Cardiac muscle cell (in vitro differentiated cells and primary cell): ENCODE results near the gene ANXA4. TPM values are rescaled to one million over a fixed set of nuclear protein-coding genes. Genes with fewer than 3 reads are reported as not detected.

ENCODE experiments used
- DNase-seq, 2 donors: peaks; one replicate each; pipeline versions ENCODE4 v3.0.0 to v3.0.0-alpha.2; 2010 to 2017; ENCODE audit warnings: low read depth in 1 of 2, low spot score in 1 of 2
- H3K27ac ChIP-seq: fragments of 200-600 bp; sonication (generic); 2 replicates; pipeline ENCODE4 v1.5.1; 2016
- H3K27me3 ChIP-seq: fragments of 200-600 bp; sonication (generic); 2 replicates; pipeline ENCODE4 v1.6.0; 2016; ENCODE audit warnings: control low read depth
- H3K36me3 ChIP-seq: fragments of 200-600 bp; sonication (generic); 2 replicates; pipeline ENCODE4 v1.5.1; 2016; ENCODE audit warnings: control low read depth
- H3K4me1 ChIP-seq: fragments of 200-600 bp; sonication (generic); 2 replicates; pipeline ENCODE4 v1.8.1; 2017; ENCODE audit warnings: low read depth, mild to moderate bottlenecking, mixed run types
- H3K4me3 ChIP-seq: fragments of 200-600 bp; sonication (generic); 2 replicates; pipeline ENCODE4 v1.5.1; 2016; ENCODE audit warnings: mild to moderate bottlenecking
- H3K9me3 ChIP-seq: fragments of 200-600 bp; sonication (generic); 2 replicates; pipeline ENCODE4 v1.5.1; 2017; ENCODE audit warnings: low read depth, mild to moderate bottlenecking, control low read depth
- CTCF ChIP-seq: IDR thresholded peaks from 2 replicates; pipeline ENCODE4 v1.5.1; 2012; ENCODE audit warnings: low read depth, mild to moderate bottlenecking, low read length
- polyA plus RNA-seq: library from polyadenylated mRNA; unstranded; fragments of >200 nt; fragmentation: Nextera tagmentation; extraction: Ambion mirVana; gene quantifications from 2 replicates; pipeline ENCODE4 v1.2.1, GENCODE V29; 2016
- total RNA-seq: library from RNA; depleted of rRNA; stranded (reverse); fragments of >200 nt; gene quantifications from 2 replicates; pipeline ENCODE4 v1.2.3, GENCODE V29; 2016

Gene ANXA4
- total and polyA plus RNA-seq, 2 experiments from 2014 or later = 18.0 to 27.2 TPM

- Histone ChIP-seq H3K9me3 (no peaks in the 10 kb centered on the region), H3K4me3 (peak overlapping the region; percentile 49), H3K27ac (peak overlapping the region; percentile 64), H3K36me3 (no peaks in the 10 kb centered on the region), H3K4me1 (peaks cover 30% of the 10 kb centered on the region), H3K27me3 (no peaks in the 10 kb centered on the region)
- no peak for TF ChIP-seq CTCF
- DNase-seq = peak in 1 of 2 donors; percentile 21
These were observed 503 bp downstream of the ANXA4 start for GRCh38 chr2:69742322-69742952.

GRCh38 chr2:69743847-69744264 lies 1.9 kb downstream of the ANXA4 start:
- Histone ChIP-seq H3K4me1 (peaks cover 25% of the 10 kb centered on the region), H3K27ac (no peak overlapping the region), H3K4me3 (no peak overlapping the region), H3K9me3 (no peaks in the 10 kb centered on the region), H3K27me3 (no peaks in the 10 kb centered on the region), H3K36me3 (no peaks in the 10 kb centered on the region)
- TF ChIP-seq CTCF = no peak
- no peak for DNase-seq

- Histone ChIP-seq H3K27me3 (no peaks in the 10 kb centered on the region), H3K4me3 (no peak overlapping the region), H3K9me3 (no peaks in the 10 kb centered on the region), H3K4me1 (peaks cover 28% of the 10 kb centered on the region), H3K36me3 (no peaks in the 10 kb centered on the region), H3K27ac (no peak overlapping the region)
- no peak for TF ChIP-seq CTCF
- no peak for DNase-seq
These were observed 2.5 kb downstream of the ANXA4 start for GRCh38 chr2:69744456-69744855.

GRCh38 chr2:69745035-69745434 lies 3.1 kb downstream of the ANXA4 start:
- no peak overlapping the region for H3K4me3 ChIP-seq
- H3K27ac ChIP-seq = no peak overlapping the region
- no peaks in the 10 kb centered on the region for H3K9me3 ChIP-seq
- no peaks in the 10 kb centered on the region for H3K36me3 ChIP-seq
- no peak for TF ChIP-seq CTCF
- peaks cover 28% of the 10 kb centered on the region for H3K4me1 ChIP-seq
- H3K27me3 ChIP-seq = no peaks in the 10 kb centered on the region
- no peak for DNase-seq

- DNase-seq = no peak
- no peaks in the 10 kb centered on the region for H3K36me3 ChIP-seq
These were observed 8.3 kb downstream of the ANXA4 start for GRCh38 chr2:69750246-69750645.

More at GRCh38 chr2:69750246-69750645, 8.3 kb downstream of the ANXA4 start:
- Histone ChIP-seq H3K4me3 (no peak overlapping the region), H3K4me1 (peaks cover 3% of the 10 kb centered on the region), H3K27ac (no peak overlapping the region), H3K9me3 (no peaks in the 10 kb centered on the region), H3K27me3 (no peaks in the 10 kb centered on the region)
- TF ChIP-seq CTCF = no peak
